Ovary (tissue), 9 donors: ENCODE results near the gene FAM171A1. TPM values are rescaled to one million over a fixed set of nuclear protein-coding genes. Genes with fewer than 3 reads are reported as not detected.

Experiments used
- DNase-seq, 5 donors: peaks; one replicate each; pipeline ENCODE4 v3.0.0-alpha.2; 2019 to 2020
- H3K27ac ChIP-seq, 2 donors: fragments of 200-600 bp; one replicate each; pipeline versions ENCODE4 v1.5.1 to v1.8.0; 2019 to 2022
- H3K27me3 ChIP-seq: fragments of 200-600 bp; one replicate; pipeline ENCODE4 v1.8.0; 2022
- H3K36me3 ChIP-seq: fragments of 200-600 bp; sonication (generic); one replicate; pipeline ENCODE4 v1.5.1; 2019
- H3K4me1 ChIP-seq: one replicate; pipeline ENCODE4 v1.8.1; 2013; ENCODE audit warnings: mild to moderate bottlenecking, moderate library complexity; ENCODE audit not compliant: insufficient read depth
- H3K4me3 ChIP-seq: fragments of 200-600 bp; sonication (generic); one replicate; pipeline ENCODE4 v1.5.1; 2017
- H3K9me3 ChIP-seq, 2 donors: fragments of 200-600 bp in 1 of 2; sonication (generic) in 1 of 2; one replicate each; pipeline versions ENCODE4 v1.5.1 to v1.8.1; 2013 to 2019; ENCODE audit warnings: mild to moderate bottlenecking in 1 of 2, moderate library complexity in 1 of 2
- EP300 ChIP-seq: sonication (generic); formaldehyde crosslinking; IDR thresholded peaks from one replicate; pipeline ENCODE4 v1.6.1; 2017; ENCODE audit warnings: antibody characterized with exemption
- POLR2A ChIP-seq: fragments of 450-650 bp; IDR thresholded peaks from one replicate; pipeline ENCODE4 v1.6.1; 2017; ENCODE audit warnings: antibody characterized with exemption, mild to moderate bottlenecking, moderate library complexity
- WGBS, 3 donors: extraction: QIAGEN DNeasy Blood & Tissue Kit in 1 of 3; methylation state at CpG; one replicate each; pipeline versions ENCODE4 v1.1.5 to v1.1.7; 2013 to 2017; 5-methylcytosine and 5-hydroxymethylcytosine counted together
- intact Hi-C, 4 donors: fragments of 100-400 bp; cut with DNase I; formaldehyde crosslinking; loops; one replicate each; pipeline versions ENCODE4 v1.11.0 to v1.15.1; 2022 to 2023
- polyA plus RNA-seq, 2 donors: library from polyadenylated mRNA; stranded (reverse); fragments of 200-250 nt in 1 of 2; fragments of 350-450 nt in 1 of 2; fragmentation: Illumina TruSeq in 1 of 2; extraction: RNeasy Lipid Tissue Mini Kit (QIAGEN cat#74804) in 1 of 2; gene quantifications; one replicate each; pipeline ENCODE4 v1.2.3, GENCODE V29; 2013 to 2014
- total RNA-seq, 7 donors: library from RNA; depleted of rRNA in 2 of 7; stranded (reverse); fragments of >200 nt in 2 of 7; fragmentation: NEBNext Ultra II Directional in 3 of 7; extraction: Animal tissue kit (Norgen Biotek cat#: 25700) in 3 of 7; gene quantifications; one replicate each; pipeline versions ENCODE4 v1.1.0 to v1.2.4, GENCODE V29; 2016 to 2023
- TF ChIP-seq, protein P1 (sequence below), 3 donors: fragments of 450-650 bp in 2 of 3; fragments of 200-600 bp in 1 of 3; IDR thresholded peaks; one replicate each; pipeline versions ENCODE4 v1.5.1 to v1.8.0; 2016 to 2022; ENCODE audit warnings: antibody characterized with exemption in 3 of 3, mild to moderate bottlenecking in 1 of 3
- donor health status: DM: no; HTN: no; CAD: no; lungs with moderate emphysema.
- donor health status: DM: no; HTN: no; CAD: no.
- donor health status: Bipolar disorder and iron deficiency.
- donor health status: DM: yes; HTN: yes; CAD: no.
- donor health status: DM: no; HTN: no; CAD: no.
- donor health status: DM: yes; HTN: yes; CAD: no.

The FAM171A1 gene
- total and polyA plus RNA-seq, 9 donors = 9.1 to 29.1 (median 23.7) TPM

DNA sequence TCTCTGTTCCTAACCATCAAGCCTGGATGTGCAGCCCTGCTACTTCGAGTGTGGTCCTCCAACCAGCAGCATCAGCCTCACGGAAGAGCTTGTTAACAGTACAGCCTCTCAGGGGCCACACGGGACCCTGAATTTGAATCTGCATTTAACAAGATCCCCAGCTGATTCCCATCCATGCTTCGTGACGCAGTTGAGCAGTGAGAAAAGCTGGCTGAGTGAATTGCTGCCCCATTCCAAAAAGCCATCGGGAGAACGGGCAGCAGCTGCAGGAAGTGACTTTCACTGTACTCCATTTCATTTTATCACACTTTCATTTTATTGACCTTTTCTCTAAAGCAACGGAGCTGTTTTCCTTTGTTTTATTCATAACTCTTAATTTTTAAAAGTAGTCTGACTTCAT is 22.5 kb downstream of the FAM171A1 start:
- peak overlapping the region; percentile 12 for H3K4me3 ChIP-seq

DNA sequence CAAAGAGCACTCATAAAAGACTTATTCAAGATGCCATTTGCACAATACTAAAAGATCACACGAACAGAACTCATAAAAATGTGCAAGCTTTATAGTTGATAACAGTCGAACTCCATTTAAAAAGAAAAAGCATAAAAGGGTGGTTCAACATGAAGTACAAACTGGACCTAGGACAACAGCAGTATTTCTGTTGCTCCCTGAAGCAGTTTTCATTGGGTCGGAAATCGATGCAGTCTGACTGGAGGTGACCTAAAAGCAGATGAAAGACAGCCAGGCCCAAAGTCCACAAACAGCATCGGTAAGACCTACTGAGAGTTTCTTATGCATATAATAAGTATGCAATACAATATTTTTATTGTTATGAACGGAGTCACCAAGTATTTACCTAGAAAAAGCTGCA is 23.9 kb downstream of the FAM171A1 start:
- no peaks in the 10 kb centered on the region for H3K9me3 ChIP-seq
- H3K36me3 ChIP-seq = no peaks in the 10 kb centered on the region
- DNase-seq = no peak
- H3K27ac ChIP-seq = no peak overlapping the region
- no peak overlapping the region for H3K4me3 ChIP-seq
- 80 to 86% (median 84%) methylated on average over 6 of the region's 6 CpGs for WGBS, 3 donors
- H3K4me1 ChIP-seq = peaks cover 9% of the 10 kb centered on the region
- TF ChIP-seq, protein P1, sequence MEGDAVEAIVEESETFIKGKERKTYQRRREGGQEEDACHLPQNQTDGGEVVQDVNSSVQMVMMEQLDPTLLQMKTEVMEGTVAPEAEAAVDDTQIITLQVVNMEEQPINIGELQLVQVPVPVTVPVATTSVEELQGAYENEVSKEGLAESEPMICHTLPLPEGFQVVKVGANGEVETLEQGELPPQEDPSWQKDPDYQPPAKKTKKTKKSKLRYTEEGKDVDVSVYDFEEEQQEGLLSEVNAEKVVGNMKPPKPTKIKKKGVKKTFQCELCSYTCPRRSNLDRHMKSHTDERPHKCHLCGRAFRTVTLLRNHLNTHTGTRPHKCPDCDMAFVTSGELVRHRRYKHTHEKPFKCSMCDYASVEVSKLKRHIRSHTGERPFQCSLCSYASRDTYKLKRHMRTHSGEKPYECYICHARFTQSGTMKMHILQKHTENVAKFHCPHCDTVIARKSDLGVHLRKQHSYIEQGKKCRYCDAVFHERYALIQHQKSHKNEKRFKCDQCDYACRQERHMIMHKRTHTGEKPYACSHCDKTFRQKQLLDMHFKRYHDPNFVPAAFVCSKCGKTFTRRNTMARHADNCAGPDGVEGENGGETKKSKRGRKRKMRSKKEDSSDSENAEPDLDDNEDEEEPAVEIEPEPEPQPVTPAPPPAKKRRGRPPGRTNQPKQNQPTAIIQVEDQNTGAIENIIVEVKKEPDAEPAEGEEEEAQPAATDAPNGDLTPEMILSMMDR (IDR thresholded peaks at IDR 0.05) = no peak
- TF ChIP-seq POLR2A (no peak), EP300 (no peak)
- intact Hi-C loops = no loop called here
- no peaks in the 10 kb centered on the region for H3K27me3 ChIP-seq

More for the DNA sequence above, 22.5 kb downstream of the FAM171A1 start:
- Histone ChIP-seq H3K36me3 (no peaks in the 10 kb centered on the region), H3K4me1 (peaks cover 9% of the 10 kb centered on the region), H3K27ac (no peak overlapping the region), H3K27me3 (no peaks in the 10 kb centered on the region), H3K9me3 (no peaks in the 10 kb centered on the region)
- no peak for TF ChIP-seq EP300
- 4 to 8% (median 7%) methylated on average over 8 of the region's 8 CpGs for WGBS, 3 donors
- peak in 4 of 5 donors; percentile 15 to 47 (median 23) for DNase-seq
- intact Hi-C loops = no loop called here

DNA sequence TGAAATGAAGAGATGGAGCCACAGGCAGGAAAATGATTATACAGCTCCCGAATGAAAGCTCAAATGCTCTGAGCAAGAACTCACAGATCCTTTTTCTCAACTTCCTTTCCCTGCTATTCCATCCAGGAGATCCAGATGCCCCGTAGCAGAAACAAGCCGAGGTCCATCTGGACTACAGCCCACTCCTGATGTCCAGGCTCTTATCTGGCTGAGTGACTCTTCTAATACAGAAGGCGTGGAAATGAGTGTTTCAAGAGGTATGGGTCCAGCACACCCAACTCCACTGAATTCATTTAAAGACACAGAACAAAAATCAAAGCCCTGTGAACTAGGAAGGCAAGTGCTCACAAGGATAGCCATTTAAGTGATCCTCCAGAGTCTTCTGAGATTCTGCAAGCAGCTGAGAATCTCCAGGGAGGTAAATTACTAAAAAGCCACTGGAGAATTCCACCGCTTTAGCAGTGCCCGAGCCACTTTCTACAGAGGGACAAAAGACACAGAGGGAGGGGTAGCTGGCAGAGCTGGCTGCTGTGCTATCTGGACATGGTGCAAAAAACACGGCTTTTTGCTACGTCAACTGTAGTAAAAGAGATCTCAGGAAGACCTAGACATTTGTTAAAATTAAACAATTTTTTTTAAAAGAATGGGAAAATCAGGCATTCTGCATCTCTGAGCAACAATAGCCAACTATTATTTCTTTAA is 24.5 kb downstream of the FAM171A1 start:
- intact Hi-C loops = no loop called here
- no peak overlapping the region for H3K4me3 ChIP-seq
- WGBS, 3 donors = 43 to 44% (median 44%) methylated on average over 8 of the region's 8 CpGs
- peaks cover 9% of the 10 kb centered on the region for H3K4me1 ChIP-seq
- H3K27ac ChIP-seq = no peak overlapping the region
- DNase-seq = peak in 4 of 5 donors; percentile 25 to 45 (median 30)
- H3K27me3 ChIP-seq = no peaks in the 10 kb centered on the region
- H3K9me3 ChIP-seq = no peaks in the 10 kb centered on the region
- TF ChIP-seq, protein P1 (IDR thresholded peaks at IDR 0.05) = no peak
- no peak for TF ChIP-seq EP300
- no peak for TF ChIP-seq POLR2A
- H3K36me3 ChIP-seq = no peaks in the 10 kb centered on the region

- DNase-seq = no peak
- Histone ChIP-seq H3K36me3 (no peaks in the 10 kb centered on the region), H3K27ac (no peak overlapping the region), H3K4me3 (no peak overlapping the region), H3K4me1 (peaks cover 9% of the 10 kb centered on the region), H3K27me3 (no peaks in the 10 kb centered on the region), H3K9me3 (no peaks in the 10 kb centered on the region)
- intact Hi-C loops = no loop called here
- TF ChIP-seq POLR2A = no peak
- TF ChIP-seq EP300 = no peak
- TF ChIP-seq, protein P1 (IDR thresholded peaks at IDR 0.05) = no peak
- WGBS, 3 donors = 56 to 79% (median 76%) methylated on average over 4 to 5 of the region's 5 CpGs
Observed at GRCh38 chr10:15345450-15345849, 25.6 kb downstream of the FAM171A1 start.

GRCh38 chr10:15344876-15345285 is 26.2 kb downstream of the FAM171A1 start:
- TF ChIP-seq, protein P1 (IDR thresholded peaks at IDR 0.05) = no peak
- TF ChIP-seq POLR2A (no peak), EP300 (no peak)
- Histone ChIP-seq H3K4me3 (no peak overlapping the region), H3K36me3 (no peaks in the 10 kb centered on the region), H3K27ac (no peak overlapping the region), H3K27me3 (no peaks in the 10 kb centered on the region), H3K9me3 (no peaks in the 10 kb centered on the region), H3K4me1 (peaks cover 9% of the 10 kb centered on the region)
- DNase-seq = no peak
- intact Hi-C loops = no loop called here
- 80 to 83% (median 81%) methylated on average over 8 of the region's 8 CpGs for WGBS, 3 donors
